ENCODE data around the gene UFM1.

The UFM1 gene

GRCh38 chr13:38376546-38376945 is 26.9 kb downstream of the UFM1 start:
- Histone ChIP-seq H3K27me3 (replicated peaks in 2 of 5; ENCODE audit: control insufficient read depth in 4 of 5, insufficient read depth in 5 of 5, low read length in 4 of 5) (no peaks in the 10 kb centered on the region), H3K4me1 (ENCODE audit: control extremely low read depth in 1 of 4, control insufficient read depth in 4 of 4, insufficient read depth in 4 of 4, low read length in 3 of 4) (peaks cover 0 to 14% (median 7%) of the 10 kb centered on the region in 4 experiments), H3K4me3 (ENCODE audit: control insufficient read depth in 1 of 7, extremely low read depth in 1 of 7, insufficient read depth in 4 of 7, low read depth in 2 of 7, low read length in 6 of 7) (no peak overlapping the region), H3K27ac (ENCODE audit: insufficient read depth in 1 of 2, low read depth in 1 of 2, low read length in 2 of 2, poor library complexity in 1 of 2, severe bottlenecking in 2 of 2) (no peak overlapping the region), H3K36me3 (ENCODE audit: control insufficient read depth in 4 of 4, insufficient read depth in 4 of 4, low read length in 3 of 4) (no peaks in the 10 kb centered on the region), H3K9me3 (ENCODE audit: control extremely low read depth in 1 of 5, control insufficient read depth in 4 of 5, insufficient read depth in 2 of 5, low read depth in 1 of 5, low read length in 4 of 5) (no peaks in the 10 kb centered on the region)
- DNase-seq, result peak in 2 of 3 donors; percentile 33 to 60
- ChIA-PET POLR2A (no interaction called here), CTCF (interaction anchor here (1.0 kb wide), 1 partner anchor 16 kb away, joined by 4 read pairs; no protein-coding TSS in a partner anchor)
- WGBS (ENCODE audit: insufficient coverage), result no CpG with 5 or more reads among the region's 1 CpG

DNA sequence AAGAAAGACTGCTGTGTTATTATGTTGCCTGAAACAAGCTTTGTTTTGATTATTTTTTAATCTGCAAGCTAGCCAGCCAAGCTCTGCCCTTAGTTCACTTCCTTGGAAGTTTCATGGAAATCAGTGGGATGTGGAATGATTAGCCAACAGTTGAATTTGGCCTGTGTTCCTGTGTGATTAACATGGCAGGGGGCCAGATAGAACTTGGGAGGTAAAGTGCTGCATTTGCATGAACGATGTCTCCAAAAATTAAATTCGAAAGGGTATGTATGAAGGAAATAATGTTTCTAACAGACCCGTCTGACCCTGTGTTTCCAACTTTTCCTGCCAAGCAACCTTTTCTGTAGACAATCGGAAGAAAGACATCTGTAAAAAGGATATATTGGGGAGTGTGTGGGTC is 32.2 kb downstream of the UFM1 start:
- POLR2A ChIA-PET, result no interaction called here
- WGBS (ENCODE audit: insufficient coverage), result 100% methylated on average over 2 of the region's 4 CpGs
- H3K9me3 ChIP-seq (ENCODE audit: control extremely low read depth in 1 of 5, control insufficient read depth in 4 of 5, insufficient read depth in 2 of 5, low read depth in 1 of 5, low read length in 4 of 5), result no peaks in the 10 kb centered on the region
- H3K4me3 ChIP-seq (ENCODE audit: control insufficient read depth in 1 of 7, extremely low read depth in 1 of 7, insufficient read depth in 4 of 7, low read depth in 2 of 7, low read length in 6 of 7), result no peak overlapping the region
- no peaks in the 10 kb centered on the region for H3K36me3 ChIP-seq (ENCODE audit: control insufficient read depth in 4 of 4, insufficient read depth in 4 of 4, low read length in 3 of 4)
- H3K4me1 ChIP-seq (ENCODE audit: control extremely low read depth in 1 of 4, control insufficient read depth in 4 of 4, insufficient read depth in 4 of 4, low read length in 3 of 4), result peaks cover 0 to 4% (median 3%) of the 10 kb centered on the region in 4 experiments
- H3K27me3 ChIP-seq (replicated peaks in 2 of 5; ENCODE audit: control insufficient read depth in 4 of 5, insufficient read depth in 5 of 5, low read length in 4 of 5), result no peaks in the 10 kb centered on the region
- no peak overlapping the region for H3K27ac ChIP-seq (ENCODE audit: insufficient read depth in 1 of 2, low read depth in 1 of 2, low read length in 2 of 2, poor library complexity in 1 of 2, severe bottlenecking in 2 of 2)
- CTCF ChIA-PET, result no interaction called here
- DNase-seq, result no peak

- POLR2A ChIA-PET, result no interaction called here
- H3K27me3 ChIP-seq (replicated peaks in 2 of 5; ENCODE audit: control insufficient read depth in 4 of 5, insufficient read depth in 5 of 5, low read length in 4 of 5), result no peaks in the 10 kb centered on the region
- CTCF ChIA-PET, result no interaction called here
- no peak for DNase-seq
- no CpG with 5 or more reads among the region's 2 CpGs for WGBS (ENCODE audit: insufficient coverage)
- no peak overlapping the region for H3K27ac ChIP-seq (ENCODE audit: insufficient read depth in 1 of 2, low read depth in 1 of 2, low read length in 2 of 2, poor library complexity in 1 of 2, severe bottlenecking in 2 of 2)
- no peak overlapping the region for H3K4me3 ChIP-seq (ENCODE audit: control insufficient read depth in 1 of 7, extremely low read depth in 1 of 7, insufficient read depth in 4 of 7, low read depth in 2 of 7, low read length in 6 of 7)
- H3K4me1 ChIP-seq (ENCODE audit: control extremely low read depth in 1 of 4, control insufficient read depth in 4 of 4, insufficient read depth in 4 of 4, low read length in 3 of 4), result peaks cover 0 to 3% (median 0%) of the 10 kb centered on the region in 4 experiments
- H3K36me3 ChIP-seq (ENCODE audit: control insufficient read depth in 4 of 4, insufficient read depth in 4 of 4, low read length in 3 of 4), result no peaks in the 10 kb centered on the region
- no peaks in the 10 kb centered on the region for H3K9me3 ChIP-seq (ENCODE audit: control extremely low read depth in 1 of 5, control insufficient read depth in 4 of 5, insufficient read depth in 2 of 5, low read depth in 1 of 5, low read length in 4 of 5)
These were observed 33.3 kb downstream of the UFM1 start for GRCh38 chr13:38382946-38383345.

DNA sequence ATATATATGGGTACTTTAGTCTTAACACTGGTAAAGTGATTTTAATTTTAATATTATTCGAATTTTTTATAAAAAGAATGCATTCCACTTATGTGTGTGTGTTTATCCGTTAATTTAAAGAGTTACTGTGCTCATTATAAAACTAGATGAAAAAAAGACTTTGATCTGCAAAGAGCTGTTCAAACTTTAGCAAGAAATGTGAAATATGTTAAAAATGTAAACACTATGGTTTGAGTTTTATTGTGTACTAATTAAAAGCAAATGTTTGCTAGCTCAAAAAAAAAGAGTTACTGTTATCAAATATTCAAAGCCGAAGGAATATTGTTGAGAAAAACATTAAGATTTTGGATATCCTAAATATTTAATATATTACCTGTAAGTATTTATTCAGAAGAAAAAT is 34.5 kb downstream of the UFM1 start:
- DNase-seq, result no peak
- WGBS (ENCODE audit: insufficient coverage), result no CpG with 5 or more reads among the region's 3 CpGs

GRCh38 chr13:38385153-38385891 is 35.7 kb downstream of the UFM1 start:
- 67% methylated on average over 9 of the region's 9 CpGs for WGBS (ENCODE audit: insufficient coverage)
- Histone ChIP-seq H3K9me3 (ENCODE audit: control extremely low read depth in 1 of 5, control insufficient read depth in 4 of 5, insufficient read depth in 2 of 5, low read depth in 1 of 5, low read length in 4 of 5) (no peaks in the 10 kb centered on the region), H3K27me3 (replicated peaks in 2 of 5; ENCODE audit: control insufficient read depth in 4 of 5, insufficient read depth in 5 of 5, low read length in 4 of 5) (no peaks in the 10 kb centered on the region), H3K27ac (ENCODE audit: insufficient read depth in 1 of 2, low read depth in 1 of 2, low read length in 2 of 2, poor library complexity in 1 of 2, severe bottlenecking in 2 of 2) (no peak overlapping the region), H3K4me1 (ENCODE audit: control extremely low read depth in 1 of 4, control insufficient read depth in 4 of 4, insufficient read depth in 4 of 4, low read length in 3 of 4) (peaks cover 0 to 3% (median 0%) of the 10 kb centered on the region in 4 experiments), H3K36me3 (ENCODE audit: control insufficient read depth in 4 of 4, insufficient read depth in 4 of 4, low read length in 3 of 4) (no peaks in the 10 kb centered on the region), H3K4me3 (ENCODE audit: control insufficient read depth in 1 of 7, extremely low read depth in 1 of 7, insufficient read depth in 4 of 7, low read depth in 2 of 7, low read length in 6 of 7) (no peak overlapping the region)
- ChIA-PET POLR2A (no interaction called here), CTCF (no interaction called here)
- DNase-seq, result peak in 1 of 3 donors; percentile 8

More for the DNA sequence above, 34.5 kb downstream of the UFM1 start:
- Histone ChIP-seq H3K27ac (ENCODE audit: insufficient read depth in 1 of 2, low read depth in 1 of 2, low read length in 2 of 2, poor library complexity in 1 of 2, severe bottlenecking in 2 of 2) (no peak overlapping the region), H3K4me1 (ENCODE audit: control extremely low read depth in 1 of 4, control insufficient read depth in 4 of 4, insufficient read depth in 4 of 4, low read length in 3 of 4) (peaks cover 0 to 3% (median 0%) of the 10 kb centered on the region in 4 experiments), H3K27me3 (replicated peaks in 2 of 5; ENCODE audit: control insufficient read depth in 4 of 5, insufficient read depth in 5 of 5, low read length in 4 of 5) (no peaks in the 10 kb centered on the region), H3K9me3 (ENCODE audit: control extremely low read depth in 1 of 5, control insufficient read depth in 4 of 5, insufficient read depth in 2 of 5, low read depth in 1 of 5, low read length in 4 of 5) (no peaks in the 10 kb centered on the region), H3K36me3 (ENCODE audit: control insufficient read depth in 4 of 4, insufficient read depth in 4 of 4, low read length in 3 of 4) (no peaks in the 10 kb centered on the region), H3K4me3 (ENCODE audit: control insufficient read depth in 1 of 7, extremely low read depth in 1 of 7, insufficient read depth in 4 of 7, low read depth in 2 of 7, low read length in 6 of 7) (no peak overlapping the region)
- CTCF ChIA-PET, result no interaction called here
- POLR2A ChIA-PET, result no interaction called here

- DNase-seq, result no peak
- Histone ChIP-seq H3K27ac (ENCODE audit: insufficient read depth in 1 of 2, low read depth in 1 of 2, low read length in 2 of 2, poor library complexity in 1 of 2, severe bottlenecking in 2 of 2) (no peak overlapping the region), H3K4me3 (ENCODE audit: control insufficient read depth in 1 of 7, extremely low read depth in 1 of 7, insufficient read depth in 4 of 7, low read depth in 2 of 7, low read length in 6 of 7) (no peak overlapping the region), H3K27me3 (replicated peaks in 2 of 5; ENCODE audit: control insufficient read depth in 4 of 5, insufficient read depth in 5 of 5, low read length in 4 of 5) (no peaks in the 10 kb centered on the region), H3K4me1 (ENCODE audit: control extremely low read depth in 1 of 4, control insufficient read depth in 4 of 4, insufficient read depth in 4 of 4, low read length in 3 of 4) (peaks cover 0 to 3% (median 0%) of the 10 kb centered on the region in 4 experiments), H3K9me3 (ENCODE audit: control extremely low read depth in 1 of 5, control insufficient read depth in 4 of 5, insufficient read depth in 2 of 5, low read depth in 1 of 5, low read length in 4 of 5) (no peaks in the 10 kb centered on the region), H3K36me3 (ENCODE audit: control insufficient read depth in 4 of 4, insufficient read depth in 4 of 4, low read length in 3 of 4) (no peaks in the 10 kb centered on the region)
- CTCF ChIA-PET, result no interaction called here
- POLR2A ChIA-PET, result no interaction called here
- no CpG with 5 or more reads among the region's 1 CpG for WGBS (ENCODE audit: insufficient coverage)
These were observed 36.8 kb downstream of the UFM1 start for GRCh38 chr13:38386421-38386820.

- CTCF ChIA-PET, result no interaction called here
- 94% methylated on average over 2 of the region's 2 CpGs for WGBS (ENCODE audit: insufficient coverage)
These were observed 41.7 kb downstream of the UFM1 start for GRCh38 chr13:38391341-38391740.

More at GRCh38 chr13:38391341-38391740, 41.7 kb downstream of the UFM1 start:
- Histone ChIP-seq H3K36me3 (ENCODE audit: control insufficient read depth in 4 of 4, insufficient read depth in 4 of 4, low read length in 3 of 4) (no peaks in the 10 kb centered on the region), H3K9me3 (ENCODE audit: control extremely low read depth in 1 of 5, control insufficient read depth in 4 of 5, insufficient read depth in 2 of 5, low read depth in 1 of 5, low read length in 4 of 5) (no peaks in the 10 kb centered on the region), H3K27ac (ENCODE audit: insufficient read depth in 1 of 2, low read depth in 1 of 2, low read length in 2 of 2, poor library complexity in 1 of 2, severe bottlenecking in 2 of 2) (no peak overlapping the region), H3K4me1 (ENCODE audit: control extremely low read depth in 1 of 4, control insufficient read depth in 4 of 4, insufficient read depth in 4 of 4, low read length in 3 of 4) (no peaks in the 10 kb centered on the region), H3K27me3 (replicated peaks in 2 of 5; ENCODE audit: control insufficient read depth in 4 of 5, insufficient read depth in 5 of 5, low read length in 4 of 5) (no peaks in the 10 kb centered on the region), H3K4me3 (ENCODE audit: control insufficient read depth in 1 of 7, extremely low read depth in 1 of 7, insufficient read depth in 4 of 7, low read depth in 2 of 7, low read length in 6 of 7) (no peak overlapping the region)
- DNase-seq, result no peak
- POLR2A ChIA-PET, result no interaction called here
